Measurements from ENCODE around the gene POC1A.

Gene POC1A

DNA sequence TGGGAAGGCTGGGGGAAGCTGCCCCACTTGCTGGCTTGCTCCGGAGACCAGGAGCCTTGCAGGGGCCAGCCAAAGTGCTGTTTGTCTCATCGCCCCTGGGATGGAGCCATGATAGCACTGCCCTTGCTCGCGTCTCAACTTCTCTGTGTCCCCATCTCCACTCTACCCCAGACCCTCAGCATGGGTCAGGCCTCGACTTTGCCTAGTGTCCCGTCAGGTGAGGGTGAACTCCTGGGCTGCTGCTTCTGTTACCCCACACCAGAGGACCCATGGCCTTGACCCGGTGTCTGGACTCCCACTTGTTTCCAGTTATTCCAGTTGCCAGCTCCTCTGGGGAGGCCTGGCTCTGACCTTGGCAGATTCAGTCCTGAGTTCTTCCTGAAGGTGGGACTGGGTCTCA is 61.3 kb downstream of the POC1A start:
- H3K4me1 Mint-ChIP-seq (ENCODE audit: low read depth in 2 of 2), result no peaks in the 10 kb centered on the region
- H3K27ac Mint-ChIP-seq, result no peak overlapping the region
- no peaks in the 10 kb centered on the region for H3K27me3 Mint-ChIP-seq
- no peaks in the 10 kb centered on the region for H3K9me3 Mint-ChIP-seq
- ATAC-seq (replicated peaks) (no peak), DNase-seq (no peak)
- H3K4me3 Mint-ChIP-seq, result no peak overlapping the region
- H3K36me3 Mint-ChIP-seq (ENCODE audit: insufficient read depth), result no peaks in the 10 kb centered on the region

DNA sequence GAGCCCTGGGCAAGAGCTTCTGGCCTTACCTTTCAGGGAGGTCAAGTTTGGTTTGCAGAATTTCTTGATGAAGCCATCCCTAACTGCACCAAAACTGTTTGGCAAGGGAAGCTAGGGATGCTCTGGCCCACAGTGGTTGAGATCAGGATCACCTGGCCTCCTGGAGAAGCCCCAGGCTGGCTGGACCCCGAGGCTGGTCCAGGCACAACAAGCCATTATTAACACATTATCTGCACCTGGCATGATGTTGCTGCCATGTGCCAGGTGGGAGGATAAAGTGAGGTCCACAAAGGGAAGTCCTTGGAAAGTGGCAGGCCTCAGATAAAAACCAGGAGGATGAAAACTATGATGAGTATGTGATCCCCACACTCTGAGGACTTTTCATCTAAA is 62.0 kb downstream of the POC1A start:
- no peak for DNase-seq
- Mint-ChIP-seq H3K9me3 (no peaks in the 10 kb centered on the region), H3K27ac (no peak overlapping the region), H3K27me3 (no peaks in the 10 kb centered on the region), H3K36me3 (ENCODE audit: insufficient read depth) (no peaks in the 10 kb centered on the region), H3K4me3 (no peak overlapping the region), H3K4me1 (ENCODE audit: low read depth in 2 of 2) (peaks cover 5 to 6% of the 10 kb centered on the region in 2 donors)
- ATAC-seq (replicated peaks), result no peak

DNA sequence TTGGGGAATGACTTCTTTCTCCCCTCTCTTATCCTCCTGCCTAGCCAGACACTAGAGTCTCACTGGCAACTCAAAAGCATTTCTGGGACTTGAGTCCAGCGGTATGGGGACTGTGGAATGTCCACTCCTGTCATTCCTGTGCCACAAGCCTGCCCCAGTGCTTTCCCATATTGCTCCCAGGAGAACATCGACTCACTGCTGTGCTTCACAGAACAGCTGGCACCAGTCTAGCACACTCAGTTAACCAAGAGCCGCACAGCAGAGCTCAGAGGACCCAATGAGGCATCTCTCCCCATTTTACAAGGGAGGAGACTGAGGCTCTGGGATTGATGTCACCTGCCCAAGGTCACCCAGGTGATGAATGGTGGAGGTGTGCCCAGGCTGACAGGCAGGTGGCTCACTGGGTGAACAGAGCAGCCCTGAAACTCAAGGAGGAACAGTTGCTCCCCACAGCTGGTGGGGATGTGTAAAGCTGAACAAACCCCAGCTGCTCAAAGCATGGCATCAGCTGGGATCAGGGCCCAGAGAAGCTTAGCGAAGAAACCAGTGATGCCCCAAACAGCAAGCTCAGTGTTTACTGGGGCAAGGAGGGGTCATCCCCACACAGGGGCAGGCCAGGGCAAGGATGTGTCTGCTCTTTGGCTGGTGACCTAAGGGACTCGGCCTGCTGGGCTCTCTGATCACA is 62.5 kb downstream of the POC1A start:
- DNase-seq, result no peak
- no peak overlapping the region for H3K4me3 Mint-ChIP-seq
- H3K27ac Mint-ChIP-seq, result no peak overlapping the region
- H3K27me3 Mint-ChIP-seq, result no peaks in the 10 kb centered on the region
- ATAC-seq (replicated peaks), result no peak
- peaks cover 8 to 10% of the 10 kb centered on the region in 2 donors for H3K4me1 Mint-ChIP-seq (ENCODE audit: low read depth in 2 of 2)
- no peaks in the 10 kb centered on the region for H3K36me3 Mint-ChIP-seq (ENCODE audit: insufficient read depth)
- H3K9me3 Mint-ChIP-seq, result no peaks in the 10 kb centered on the region

DNA sequence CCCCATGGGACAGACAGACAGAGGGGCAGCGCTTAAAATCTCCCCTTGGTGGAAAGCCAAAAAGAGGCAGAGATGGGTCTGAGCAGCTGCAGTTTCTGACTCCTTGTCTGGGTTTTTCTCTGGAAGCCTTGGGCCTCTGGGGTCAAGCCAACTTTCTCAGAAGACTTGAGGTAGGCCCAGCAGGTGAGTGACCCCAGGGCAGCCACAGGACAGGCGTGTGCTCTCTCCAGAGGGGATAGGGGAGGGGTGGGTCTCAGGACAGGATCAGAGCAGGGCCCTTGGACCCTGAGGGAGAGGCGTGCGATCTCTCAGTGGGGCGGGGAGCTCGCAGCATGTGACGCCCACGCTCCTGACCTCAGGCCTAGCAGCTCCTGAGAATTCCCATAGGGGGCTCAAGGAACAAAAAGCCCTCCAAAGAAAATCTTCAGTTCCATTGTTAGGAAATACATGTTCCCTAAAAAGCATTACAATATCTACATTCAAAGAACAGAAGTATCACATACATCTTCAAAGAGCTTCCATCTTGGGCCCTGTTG is 63.2 kb downstream of the POC1A start:
- Mint-ChIP-seq H3K27ac (no peak overlapping the region), H3K4me3 (no peak overlapping the region), H3K9me3 (no peaks in the 10 kb centered on the region), H3K36me3 (ENCODE audit: insufficient read depth) (no peaks in the 10 kb centered on the region), H3K27me3 (no peaks in the 10 kb centered on the region), H3K4me1 (ENCODE audit: low read depth in 2 of 2) (peaks cover 13 to 17% of the 10 kb centered on the region in 2 donors)
- no peak for DNase-seq
- ATAC-seq (replicated peaks), result no peak

DNA sequence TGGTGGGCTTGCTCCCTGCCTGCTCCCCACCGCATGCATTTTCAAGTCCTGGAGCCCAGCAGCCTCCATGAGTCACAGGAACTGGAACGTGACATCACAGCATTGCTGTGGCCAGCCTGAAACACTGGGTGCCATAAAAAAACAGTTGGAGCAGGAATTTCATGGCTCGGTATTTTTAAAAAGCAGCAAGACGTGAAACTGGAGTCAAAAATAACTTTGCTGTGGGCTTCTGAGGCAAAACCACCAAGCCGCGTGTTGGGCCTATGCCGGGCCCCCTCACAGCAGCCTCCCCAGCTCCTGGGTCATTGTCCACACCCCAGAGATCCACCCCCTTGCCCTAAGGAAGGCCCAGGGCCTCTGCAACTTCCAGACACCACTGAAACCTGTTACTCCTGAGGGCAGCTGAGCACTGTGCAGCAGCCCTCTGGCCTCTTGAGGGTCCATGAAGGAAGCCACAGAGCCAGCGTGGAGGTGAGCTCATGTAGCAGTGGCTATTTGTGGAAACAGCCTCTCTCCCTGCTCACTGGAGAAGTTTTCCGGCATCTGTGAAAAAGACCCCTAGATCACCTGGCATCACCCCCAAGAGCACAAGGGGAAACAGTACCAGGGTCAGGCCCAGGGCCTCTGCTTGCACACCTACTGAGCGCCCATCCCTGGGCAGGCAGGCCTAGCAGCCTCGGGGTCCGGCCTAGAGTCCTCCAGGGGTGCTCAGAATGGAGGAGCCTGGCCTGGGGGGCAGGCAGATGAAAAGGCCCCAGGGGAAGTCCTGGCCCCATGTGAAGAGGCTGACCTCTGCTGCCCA is 63.9 kb downstream of the POC1A start:
- no peak for DNase-seq

DNA sequence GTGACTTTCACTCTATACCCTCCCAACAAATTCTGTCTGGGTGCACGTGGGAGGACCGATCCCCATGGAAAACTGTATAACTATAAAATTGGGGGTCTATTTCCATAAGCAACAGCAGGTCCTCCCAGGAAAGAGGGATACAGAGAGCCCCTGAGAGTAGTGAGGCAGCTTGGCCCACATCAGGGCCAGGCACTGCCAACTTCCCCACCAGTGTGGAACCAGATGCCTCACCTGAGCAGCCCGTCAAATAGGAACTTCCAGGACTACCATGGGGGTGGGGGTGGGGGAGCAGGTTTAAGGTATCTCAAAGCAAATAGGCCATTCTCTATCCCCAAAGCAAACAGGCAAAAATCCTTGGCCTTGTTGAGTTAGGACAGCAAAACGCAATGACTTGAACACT is 64.5 kb downstream of the POC1A start:
- Mint-ChIP-seq H3K27ac (no peak overlapping the region), H3K27me3 (no peaks in the 10 kb centered on the region), H3K36me3 (ENCODE audit: insufficient read depth) (no peaks in the 10 kb centered on the region), H3K4me1 (ENCODE audit: low read depth in 2 of 2) (peaks cover 16 to 25% of the 10 kb centered on the region in 2 donors), H3K9me3 (no peaks in the 10 kb centered on the region), H3K4me3 (no peak overlapping the region)
- no peak for ATAC-seq (replicated peaks)
- no peak for DNase-seq

More for the DNA sequence above, 63.9 kb downstream of the POC1A start:
- peaks cover 16 to 24% of the 10 kb centered on the region in 2 donors for H3K4me1 Mint-ChIP-seq (ENCODE audit: low read depth in 2 of 2)
- H3K27ac Mint-ChIP-seq, result peak overlapping the region in 1 of 2 donors; percentile 6
- H3K27me3 Mint-ChIP-seq, result no peaks in the 10 kb centered on the region
- no peaks in the 10 kb centered on the region for H3K36me3 Mint-ChIP-seq (ENCODE audit: insufficient read depth)
- H3K4me3 Mint-ChIP-seq, result no peak overlapping the region
- no peak for ATAC-seq (replicated peaks)
- no peaks in the 10 kb centered on the region for H3K9me3 Mint-ChIP-seq

DNA sequence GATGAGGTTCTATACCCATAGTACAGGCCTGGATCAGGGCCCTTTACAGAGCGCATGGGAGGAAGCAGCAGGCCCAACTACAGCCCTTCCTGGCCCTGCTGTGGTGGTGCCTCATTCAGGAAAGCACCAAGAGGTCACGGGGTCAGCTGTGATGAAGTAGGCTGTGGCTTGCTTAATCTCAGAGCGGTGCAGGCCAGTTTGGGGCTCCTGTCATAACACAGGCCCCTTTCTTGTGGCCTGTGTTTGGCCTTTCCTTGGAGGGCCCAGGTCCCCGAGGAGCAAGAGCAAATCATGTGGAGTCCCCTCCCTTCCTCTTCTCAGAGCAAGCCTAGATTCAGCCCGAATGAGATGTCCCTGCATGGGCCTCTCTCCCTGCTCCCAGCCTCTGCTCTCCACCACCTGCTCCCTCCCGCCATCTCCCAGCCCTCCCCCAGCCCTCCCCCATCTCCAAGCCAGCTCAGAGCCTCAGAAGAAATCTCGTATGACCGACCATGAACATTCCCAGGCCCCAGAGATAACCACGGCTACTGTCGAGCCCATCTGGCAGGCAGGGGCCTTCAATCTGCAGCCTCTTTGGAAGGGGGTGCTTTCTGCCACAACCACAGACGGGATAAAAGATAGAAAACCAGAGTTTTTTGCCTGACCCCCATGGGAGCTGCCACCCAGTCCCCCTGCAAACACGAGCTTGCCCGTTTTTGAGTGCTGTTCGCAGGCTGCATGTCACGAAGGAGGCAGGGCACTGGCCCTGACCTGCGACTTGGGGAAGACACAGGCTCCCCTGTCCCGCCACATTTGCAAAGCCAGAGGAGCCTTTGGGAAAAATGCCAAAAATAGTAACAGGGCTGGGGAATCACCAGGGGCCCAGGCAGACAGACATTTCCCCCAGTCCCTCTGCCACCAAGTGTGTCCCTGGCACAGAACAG is 65.5 kb downstream of the POC1A start:
- Mint-ChIP-seq H3K4me3 (no peak overlapping the region), H3K9me3 (no peaks in the 10 kb centered on the region), H3K4me1 (ENCODE audit: low read depth in 2 of 2) (peaks cover 16 to 27% of the 10 kb centered on the region in 2 donors), H3K27ac (no peak overlapping the region), H3K36me3 (ENCODE audit: insufficient read depth) (no peaks in the 10 kb centered on the region), H3K27me3 (no peaks in the 10 kb centered on the region)
- peak; percentile 28 for ATAC-seq (replicated peaks)
- DNase-seq, result no peak

DNA sequence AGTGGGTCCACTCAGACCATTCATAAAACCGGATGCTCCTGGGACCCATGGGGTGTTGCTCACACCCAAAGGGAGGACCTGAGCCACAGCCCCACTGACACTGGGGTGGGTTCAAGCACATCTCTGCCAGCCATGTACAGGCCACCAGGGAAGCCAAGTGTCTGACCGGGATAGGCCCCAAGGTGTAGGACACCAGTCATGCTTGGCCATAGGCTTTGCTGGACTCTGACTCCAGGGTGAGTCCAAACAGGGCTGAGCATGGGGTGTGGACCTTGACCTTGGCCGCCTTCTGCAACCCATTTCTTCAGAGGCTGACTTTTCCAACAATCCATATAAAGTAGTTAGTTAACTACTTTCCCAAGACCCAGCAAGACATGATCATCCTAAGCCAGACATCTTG is 66.5 kb downstream of the POC1A start:
- no peaks in the 10 kb centered on the region for H3K36me3 Mint-ChIP-seq (ENCODE audit: insufficient read depth)
- H3K9me3 Mint-ChIP-seq, result no peaks in the 10 kb centered on the region
- peak overlapping the region in 1 of 2 donors; percentile 93 for H3K27ac Mint-ChIP-seq
- no peaks in the 10 kb centered on the region for H3K27me3 Mint-ChIP-seq
- peak overlapping the region in 1 of 2 donors; percentile 57 for H3K4me3 Mint-ChIP-seq
- DNase-seq (no peak), ATAC-seq (replicated peaks) (no peak)
- peaks cover 16 to 27% of the 10 kb centered on the region in 2 donors for H3K4me1 Mint-ChIP-seq (ENCODE audit: low read depth in 2 of 2)

DNA sequence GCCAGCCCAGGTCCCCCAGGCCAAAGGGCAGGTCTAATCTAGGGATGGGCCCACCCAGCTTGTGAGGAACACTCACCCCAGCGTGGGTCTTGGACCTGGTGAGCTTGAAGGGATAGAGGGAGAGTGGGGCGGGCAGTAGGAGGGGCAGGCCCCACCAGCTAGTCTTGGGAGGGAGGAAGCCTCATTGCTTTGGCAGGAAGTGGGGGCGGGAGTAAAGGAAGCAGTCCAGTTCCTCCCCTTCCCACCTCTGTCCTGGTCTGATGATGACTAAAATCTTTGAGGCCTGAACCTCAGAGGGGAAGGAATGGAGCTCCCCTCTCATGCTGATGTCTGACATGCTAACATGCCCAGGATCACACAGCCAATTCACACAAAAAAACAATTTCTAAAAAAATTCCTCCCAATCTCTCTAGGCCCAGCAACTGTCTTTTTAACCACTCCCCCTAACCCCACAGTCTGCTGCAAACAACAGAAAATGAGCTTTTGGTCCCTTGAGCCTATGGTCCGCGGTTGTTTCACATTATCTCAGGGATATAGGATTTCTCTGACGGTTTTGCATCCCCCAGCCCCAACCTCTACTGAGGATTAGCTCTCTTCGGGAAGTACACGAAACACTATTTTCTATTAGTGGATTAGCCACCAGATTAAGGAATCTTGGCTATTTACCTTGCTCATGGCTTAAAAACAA is 67.1 kb downstream of the POC1A start:
- Mint-ChIP-seq H3K27ac (peak overlapping the region; percentile 81 to 93), H3K4me1 (ENCODE audit: low read depth in 2 of 2) (peaks cover 16 to 27% of the 10 kb centered on the region in 2 donors), H3K27me3 (no peaks in the 10 kb centered on the region), H3K4me3 (peak overlapping the region in 1 of 2 donors; percentile 17), H3K36me3 (ENCODE audit: insufficient read depth) (no peaks in the 10 kb centered on the region), H3K9me3 (no peaks in the 10 kb centered on the region)
- no peak for DNase-seq
- ATAC-seq (replicated peaks), result no peak

DNA sequence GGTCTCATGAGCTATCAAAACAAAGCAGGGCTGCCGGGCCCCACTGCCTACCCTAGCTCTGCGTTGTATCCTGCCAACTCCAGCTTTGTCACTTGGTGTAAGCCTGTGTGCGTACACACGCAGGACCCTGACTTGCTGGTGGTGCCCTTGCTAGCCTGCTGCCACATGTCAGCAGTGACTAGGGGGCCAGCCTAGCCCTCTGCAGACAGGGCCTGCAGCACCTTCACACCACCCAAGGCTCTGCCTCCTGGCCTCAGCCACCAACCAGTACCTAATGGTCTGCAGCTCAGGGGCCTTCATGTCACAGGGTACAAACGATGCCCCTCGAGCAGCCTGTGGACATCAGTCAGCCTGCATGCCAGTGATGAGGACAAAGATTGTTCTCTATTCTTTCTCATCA is 67.8 kb downstream of the POC1A start:
- peak overlapping the region in 1 of 2 donors; percentile 93 for H3K27ac Mint-ChIP-seq
- ATAC-seq (replicated peaks) (no peak), DNase-seq (no peak)
- H3K4me3 Mint-ChIP-seq, result peak overlapping the region in 1 of 2 donors; percentile 17
- H3K36me3 Mint-ChIP-seq (ENCODE audit: insufficient read depth), result no peaks in the 10 kb centered on the region
- no peaks in the 10 kb centered on the region for H3K27me3 Mint-ChIP-seq
- H3K4me1 Mint-ChIP-seq (ENCODE audit: low read depth in 2 of 2), result peaks cover 16 to 27% of the 10 kb centered on the region in 2 donors
- H3K9me3 Mint-ChIP-seq, result no peaks in the 10 kb centered on the region

DNA sequence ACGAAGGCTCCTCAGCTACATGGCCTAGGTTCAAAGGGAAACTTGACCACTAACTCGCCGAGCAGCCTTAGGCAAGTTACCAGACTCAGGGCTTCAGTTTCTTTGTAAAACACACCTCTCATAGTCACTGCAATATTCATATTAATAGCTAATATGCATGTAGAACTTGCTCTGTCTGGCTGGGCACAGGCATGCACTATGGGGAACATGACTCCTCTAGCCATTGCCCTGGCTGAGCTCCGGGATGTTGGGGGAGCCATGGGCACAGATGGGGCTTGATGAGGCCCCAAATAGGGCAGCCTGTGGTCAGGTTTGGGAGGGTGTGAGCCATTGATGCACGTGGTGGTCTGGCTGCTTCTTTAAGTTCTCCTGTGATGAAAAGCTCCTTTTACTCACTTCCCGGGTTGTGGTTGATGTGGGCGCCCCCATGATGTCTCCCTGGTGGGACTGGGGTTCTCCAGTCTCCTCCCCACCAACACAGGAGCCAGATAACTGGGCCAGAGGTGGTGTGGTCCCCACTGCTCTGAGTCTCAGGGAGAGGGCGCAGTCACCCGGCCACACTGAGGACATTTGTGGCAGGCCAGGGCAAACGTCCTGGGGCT is 68.4 kb downstream of the POC1A start:
- ATAC-seq (replicated peaks) (peak; percentile 88), DNase-seq (peak in 2 of 3 experiments; percentile 37 to 46)
- H3K9me3 Mint-ChIP-seq, result no peaks in the 10 kb centered on the region
- peaks cover 16 to 27% of the 10 kb centered on the region in 2 donors for H3K4me1 Mint-ChIP-seq (ENCODE audit: low read depth in 2 of 2)
- H3K27me3 Mint-ChIP-seq, result no peaks in the 10 kb centered on the region
- no peaks in the 10 kb centered on the region for H3K36me3 Mint-ChIP-seq (ENCODE audit: insufficient read depth)
- no peak overlapping the region for H3K4me3 Mint-ChIP-seq
- H3K27ac Mint-ChIP-seq, result peak overlapping the region; percentile 39 to 93

DNA sequence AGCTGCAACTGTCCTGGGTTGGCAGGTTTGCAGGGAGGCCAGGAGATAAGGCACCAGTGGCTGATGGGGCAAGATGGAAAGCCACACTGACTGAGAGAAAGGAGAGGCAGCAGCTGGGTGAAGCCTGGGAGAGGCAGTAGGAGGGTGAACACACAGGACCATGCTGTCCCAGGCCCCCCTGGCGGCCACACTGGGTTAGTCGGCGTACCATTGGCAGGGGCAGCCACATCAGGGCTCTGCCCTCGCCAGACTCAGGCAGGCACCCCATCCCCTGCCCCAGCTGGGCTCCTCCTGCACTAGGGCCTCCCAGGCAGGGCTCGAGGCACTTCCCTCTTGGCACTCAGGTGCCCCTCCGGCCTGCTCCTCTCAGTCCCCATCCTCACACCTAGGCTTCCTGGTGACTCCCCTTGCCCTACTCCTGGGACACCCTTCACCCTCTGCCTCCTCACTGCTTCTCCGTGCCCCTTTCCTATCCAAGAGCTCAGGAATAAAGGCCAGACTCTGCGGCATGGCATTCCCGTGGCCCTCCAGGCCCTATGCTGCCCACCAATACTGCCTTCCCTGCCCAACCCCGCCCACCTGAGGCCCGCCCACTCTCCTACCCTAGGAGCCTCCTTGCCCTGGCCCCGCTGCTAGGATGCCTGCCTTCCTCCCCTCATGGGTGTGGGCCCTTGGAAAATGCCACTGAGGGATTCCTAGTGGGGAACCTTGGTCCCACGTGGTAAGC is 69.1 kb downstream of the POC1A start:
- H3K4me1 Mint-ChIP-seq (ENCODE audit: low read depth in 2 of 2), result peaks cover 16 to 27% of the 10 kb centered on the region in 2 donors
- no peak overlapping the region for H3K4me3 Mint-ChIP-seq
- H3K36me3 Mint-ChIP-seq (ENCODE audit: insufficient read depth), result no peaks in the 10 kb centered on the region
- ATAC-seq (replicated peaks) (no peak), DNase-seq (no peak)
- H3K27ac Mint-ChIP-seq, result peak overlapping the region; percentile 39 to 93
- no peaks in the 10 kb centered on the region for H3K27me3 Mint-ChIP-seq
- no peaks in the 10 kb centered on the region for H3K9me3 Mint-ChIP-seq
